Measurements from ENCODE around the gene RWDD3. TPM values are rescaled to one million over a fixed set of nuclear protein-coding genes. Genes with fewer than 3 reads are reported as not detected.

The RWDD3 gene
- total RNA-seq, 1 experiment from 2014 or later: 15.3 TPM

- Histone ChIP-seq H2AFZ (ENCODE audit: low read length) (no peak overlapping the region), H2BK12ac (ENCODE audit: insufficient read length, low read depth, low read length) (no peak overlapping the region), H4K20me1 (ENCODE audit: control insufficient read depth, insufficient read depth, insufficient read length) (no peaks in the 10 kb centered on the region), H3T11ph (ENCODE audit: low read length) (no peak overlapping the region), H3K27me3 (ENCODE audit: insufficient read depth, low read length) (no peaks in the 10 kb centered on the region), H3K4me2 (ENCODE audit: insufficient read depth, insufficient read length, low read length) (no peak overlapping the region), H3K23me2 (ENCODE audit: insufficient read length, low read depth, low read length, poor library complexity, severe bottlenecking) (no peaks in the 10 kb centered on the region), H3K9ac (ENCODE audit: extremely low read depth, insufficient read length, low read length) (no peak overlapping the region), H2BK20ac (ENCODE audit: low read depth, low read length, poor library complexity, severe bottlenecking) (no peak overlapping the region), H3K79me2 (ENCODE audit: insufficient read depth, low read length) (no peaks in the 10 kb centered on the region), H2BK120ac (ENCODE audit: low read depth, low read length, poor library complexity, severe bottlenecking) (no peak overlapping the region), H3K23ac (ENCODE audit: insufficient read length, low read depth, low read length) (no peak overlapping the region), H3K79me1 (ENCODE audit: insufficient read depth, low read depth, low read length, poor library complexity, severe bottlenecking) (no peaks in the 10 kb centered on the region), H3K4me1 (ENCODE audit: insufficient read depth, low read length) (no peaks in the 10 kb centered on the region), H3K14ac (ENCODE audit: insufficient read depth, low read length) (no peak overlapping the region), H2BK5ac (ENCODE audit: insufficient read length, low read length) (no peak overlapping the region), H3K18ac (ENCODE audit: insufficient read length, low read depth, low read length) (no peak overlapping the region), H4K91ac (ENCODE audit: insufficient read length, low read depth, low read length) (no peak overlapping the region), H2AK5ac (ENCODE audit: insufficient read length, low read length) (no peak overlapping the region), H4K8ac (replicated peaks; ENCODE audit: insufficient read length, low read depth, low read length) (no peak overlapping the region), H3K56ac (ENCODE audit: insufficient read length, low read depth, low read length) (no peak overlapping the region), H4K5ac (ENCODE audit: insufficient read length, low read depth, low read length) (no peak overlapping the region), H3K4ac (ENCODE audit: low read depth, low read length) (no peak overlapping the region), H3K9me3 (ENCODE audit: control insufficient read depth, low read depth, low read length) (no peaks in the 10 kb centered on the region), H2BK15ac (ENCODE audit: low read depth, low read length) (no peak overlapping the region), H3K27ac (ENCODE audit: insufficient read length, low read depth, low read length) (no peak overlapping the region)
- Mint-ChIP-seq H3K9me3 (no peaks in the 10 kb centered on the region; a peak in 1 of 5 replicates), H3K4me1 (no peaks in the 10 kb centered on the region), H3K4me3 (no peak overlapping the region), H3K27ac (no peak overlapping the region), H3K27me3 (ENCODE audit: low read depth) (peaks cover 3% of the 10 kb centered on the region; the same call in 1 of the 2 replicates), H3K36me3 (ENCODE audit: insufficient read depth in 1 of 3, low read depth in 3 of 3) (no peaks in the 10 kb centered on the region)
- no peak for DNase-seq
- TF ChIP-seq, protein P1, sequence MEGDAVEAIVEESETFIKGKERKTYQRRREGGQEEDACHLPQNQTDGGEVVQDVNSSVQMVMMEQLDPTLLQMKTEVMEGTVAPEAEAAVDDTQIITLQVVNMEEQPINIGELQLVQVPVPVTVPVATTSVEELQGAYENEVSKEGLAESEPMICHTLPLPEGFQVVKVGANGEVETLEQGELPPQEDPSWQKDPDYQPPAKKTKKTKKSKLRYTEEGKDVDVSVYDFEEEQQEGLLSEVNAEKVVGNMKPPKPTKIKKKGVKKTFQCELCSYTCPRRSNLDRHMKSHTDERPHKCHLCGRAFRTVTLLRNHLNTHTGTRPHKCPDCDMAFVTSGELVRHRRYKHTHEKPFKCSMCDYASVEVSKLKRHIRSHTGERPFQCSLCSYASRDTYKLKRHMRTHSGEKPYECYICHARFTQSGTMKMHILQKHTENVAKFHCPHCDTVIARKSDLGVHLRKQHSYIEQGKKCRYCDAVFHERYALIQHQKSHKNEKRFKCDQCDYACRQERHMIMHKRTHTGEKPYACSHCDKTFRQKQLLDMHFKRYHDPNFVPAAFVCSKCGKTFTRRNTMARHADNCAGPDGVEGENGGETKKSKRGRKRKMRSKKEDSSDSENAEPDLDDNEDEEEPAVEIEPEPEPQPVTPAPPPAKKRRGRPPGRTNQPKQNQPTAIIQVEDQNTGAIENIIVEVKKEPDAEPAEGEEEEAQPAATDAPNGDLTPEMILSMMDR (conservative IDR thresholded peaks at IDR 0.05): no peak
Measured at GRCh38 chr1:95209291-95209690, 24.7 kb upstream of the RWDD3 start.

Measured in H9 (cell line).